IMR-90 (cell line): ENCODE data around the gene MIOX. TPM values are rescaled to one million over a fixed set of nuclear protein-coding genes. Genes with fewer than 3 reads are reported as not detected.

Source experiments
- ATAC-seq: fragments of 200-7000 bp; cut with Tn5 transposase; 2 replicates; pipeline ENCODE4 v1.9.1; 2020; ENCODE audit warnings: low read depth, mild to moderate bottlenecking, moderate library complexity
- BruUV-seq: library from RNA; stranded (reverse); fragments of 400-500 nt; replicated peaks from 2 replicates; lab custom pipeline; 2021; lab: Mats Ljungman, UMichigan
- CTCF ChIA-PET: fragments of 300-600 bp; formaldehyde crosslinking; extraction: SDS; loops from one replicate; lab custom pipeline; 2021; ENCODE audit warnings: antibody characterized with exemption; lab: Yijun Ruan, JAX
- POLR2A ChIA-PET: fragments of 300-600 bp; sonication (Branson Sonifier 250); formaldehyde crosslinking; loops from one replicate; lab custom pipeline; 2022; ENCODE audit warnings: antibody characterized with exemption; ENCODE audit not compliant: unreplicated experiment; lab: Charles Lee
- DNase-seq: peaks from one replicate; pipeline ENCODE4 v3.0.0; 2013
- H2AFZ ChIP-seq: replicated peaks from 2 replicates; pipeline ENCODE3; 2013; ENCODE audit warnings: low read length, mild to moderate bottlenecking; ENCODE audit not compliant: poor library complexity
- H2AK5ac ChIP-seq: 2 replicates; pipeline ENCODE4 v1.6.1; 2013; ENCODE audit warnings: low read depth, low read length, inconsistent platforms
- H2AK9ac ChIP-seq: replicated peaks from 2 replicates; pipeline ENCODE3; 2013; ENCODE audit warnings: mild to moderate bottlenecking, low read depth, low read length, moderate library complexity; ENCODE audit not compliant: poor library complexity
- H2BK120ac ChIP-seq: 2 replicates; pipeline ENCODE4 v1.6.1; 2013; ENCODE audit warnings: low read depth, low read length, inconsistent platforms
- H2BK15ac ChIP-seq: 3 replicates; pipeline ENCODE4 v1.6.1; 2013; ENCODE audit warnings: low read depth, low read length, inconsistent platforms
- H2BK20ac ChIP-seq: 2 replicates; pipeline ENCODE4 v1.6.1; 2013; ENCODE audit warnings: low read depth, mild to moderate bottlenecking, inconsistent platforms, low read length, moderate library complexity
- H2BK5ac ChIP-seq: 2 replicates; pipeline ENCODE4 v1.6.1; 2013; ENCODE audit warnings: mild to moderate bottlenecking, low read depth, low read length, inconsistent platforms; ENCODE audit not compliant: poor library complexity, severe bottlenecking
- H3K14ac ChIP-seq: replicated peaks from 2 replicates; pipeline ENCODE4 v1.6.1; 2013; ENCODE audit warnings: low read depth, low read length, inconsistent platforms
- H3K18ac ChIP-seq: 2 replicates; pipeline ENCODE4 v1.6.1; 2013; ENCODE audit warnings: low read depth, low read length, control low read depth
- H3K23ac ChIP-seq: 2 replicates; pipeline ENCODE4 v1.6.1; 2013; ENCODE audit warnings: low read depth, low read length, inconsistent platforms
- H3K27ac ChIP-seq: 2 replicates; pipeline ENCODE4 v1.5.1; 2013; ENCODE audit warnings: mild to moderate bottlenecking, control low read depth, low read length; ENCODE audit not compliant: insufficient read depth
- H3K27me3 ChIP-seq: 2 replicates; pipeline ENCODE4 v1.6.1; 2013; ENCODE audit warnings: low read length; ENCODE audit not compliant: control insufficient read depth, insufficient read depth
- H3K36me3 ChIP-seq: 2 replicates; pipeline ENCODE4 v1.6.1; 2013; ENCODE audit warnings: low read length, mixed read lengths; ENCODE audit not compliant: control insufficient read depth, insufficient read depth
- H3K4ac ChIP-seq: 2 replicates; pipeline ENCODE4 v1.6.1; 2013; ENCODE audit warnings: low read depth, low read length, inconsistent platforms
- H3K4me1 ChIP-seq: 2 replicates; pipeline ENCODE4 v1.6.1; 2013; ENCODE audit warnings: low read length, mixed read lengths; ENCODE audit not compliant: control insufficient read depth, insufficient read depth
- H3K4me2 ChIP-seq: 2 replicates; pipeline ENCODE4 v1.6.1; 2013; ENCODE audit warnings: low read depth, mild to moderate bottlenecking, control low read depth, low read length, moderate library complexity
- H3K4me3 ChIP-seq: 2 replicates; pipeline ENCODE4 v1.5.1; 2013; ENCODE audit warnings: low read depth, mild to moderate bottlenecking, control low read depth, low read length, moderate library complexity; ENCODE audit not compliant: insufficient read depth
- H3K56ac ChIP-seq: 2 replicates; pipeline ENCODE4 v1.6.1; 2013; ENCODE audit warnings: low read length, inconsistent platforms; ENCODE audit not compliant: insufficient read depth; ENCODE audit errors: extremely low read depth
- H3K79me1 ChIP-seq, 2 experiments: 2 replicates each; pipeline ENCODE4 v1.6.1; 2013; ENCODE audit warnings: low read length in 2 of 2, inconsistent platforms in 1 of 2, low read depth in 1 of 2
- H3K9ac ChIP-seq: 2 replicates; pipeline ENCODE4 v1.6.1; 2013; ENCODE audit warnings: low read depth, low read length, control low read depth
- H3K9me1 ChIP-seq: 2 replicates; pipeline ENCODE4 v1.6.1; 2013; ENCODE audit warnings: low read length, inconsistent platforms; ENCODE audit not compliant: insufficient read depth
- H3K9me3 ChIP-seq: 2 replicates; pipeline ENCODE4 v1.6.1; 2013; ENCODE audit warnings: low read length; ENCODE audit not compliant: control insufficient read depth, insufficient read depth
- H4K20me1 ChIP-seq: 2 replicates; pipeline ENCODE4 v1.6.1; 2013; ENCODE audit warnings: low read length, inconsistent platforms; ENCODE audit not compliant: insufficient read depth
- H4K5ac ChIP-seq: 2 replicates; pipeline ENCODE4 v1.6.1; 2013; ENCODE audit warnings: mild to moderate bottlenecking, low read depth, low read length, control low read depth
- H4K8ac ChIP-seq, 2 experiments: 2 replicates each; pipeline ENCODE4 v1.6.1; 2013; ENCODE audit warnings: low read depth in 2 of 2, low read length in 2 of 2, control low read depth in 1 of 2, inconsistent platforms in 1 of 2
- H4K91ac ChIP-seq: 2 replicates; pipeline ENCODE4 v1.6.1; 2013; ENCODE audit warnings: low read depth, low read length, inconsistent platforms; ENCODE audit not compliant: insufficient read depth
- BHLHE40 ChIP-seq: fragments of 150-350 bp; IDR thresholded peaks from 2 replicates; pipeline ENCODE4 v1.6.1; 2016; ENCODE audit warnings: mild to moderate bottlenecking, low read depth, low read length
- CEBPB ChIP-seq: IDR thresholded peaks from 2 replicates; pipeline ENCODE4 v1.6.1; 2012; ENCODE audit warnings: low read depth, low read length, improper control_type of control experiment
- CHD1 ChIP-seq: IDR thresholded peaks from 2 replicates; pipeline ENCODE4 v1.6.1; 2012; ENCODE audit warnings: low read depth, low read length, improper control_type of control experiment
- FOS ChIP-seq: fragments of 150-350 bp; IDR thresholded peaks from 2 replicates; pipeline ENCODE4 v1.6.1; 2016; ENCODE audit warnings: low read depth, low read length
- MAFK ChIP-seq: IDR thresholded peaks from 2 replicates; pipeline ENCODE4 v1.6.1; 2012; ENCODE audit warnings: low read depth, low read length, improper control_type of control experiment
- MAZ ChIP-seq: IDR thresholded peaks from 2 replicates; pipeline ENCODE4 v1.6.1; 2012; ENCODE audit warnings: low read depth, mild to moderate bottlenecking, low read length, improper control_type of control experiment, moderate library complexity, borderline replicate concordance
- MXI1 ChIP-seq: IDR thresholded peaks from 2 replicates; pipeline ENCODE4 v1.6.1; 2012; ENCODE audit warnings: low read depth, mild to moderate bottlenecking, low read length, moderate library complexity, borderline replicate concordance
- NFE2L2 ChIP-seq: fragments of 150-350 bp; IDR thresholded peaks from 2 replicates; pipeline ENCODE4 v1.6.1; 2016; ENCODE audit warnings: low read depth, mild to moderate bottlenecking, low read length
- POLR2A ChIP-seq: IDR thresholded peaks from 2 replicates; pipeline ENCODE4 v1.6.1; 2012; ENCODE audit warnings: mild to moderate bottlenecking, low read depth, low read length
- RAD21 ChIP-seq: IDR thresholded peaks from 2 replicates; pipeline ENCODE4 v1.6.1; 2012; ENCODE audit warnings: low read length, improper control_type of control experiment
- RCOR1 ChIP-seq: IDR thresholded peaks from 2 replicates; pipeline ENCODE4 v1.6.1; 2012; ENCODE audit warnings: mild to moderate bottlenecking, low read length, improper control_type of control experiment; ENCODE audit not compliant: insufficient replicate concordance
- RFX5 ChIP-seq: IDR thresholded peaks from 2 replicates; pipeline ENCODE4 v1.8.0; 2012; ENCODE audit warnings: low read depth, mild to moderate bottlenecking, low read length, moderate library complexity
- SMC3 ChIP-seq: fragments of 150-350 bp; IDR thresholded peaks from 2 replicates; pipeline ENCODE4 v1.6.1; 2016; ENCODE audit warnings: low read depth, mild to moderate bottlenecking, antibody characterized with exemption, low read length, moderate library complexity
- WGBS, 2 experiments: methylation state at CpG; one replicate each; pipeline versions ENCODE4 v1.1.5 to v1.1.7; 2013; ENCODE audit warnings: missing lambda C conversion rate in 2 of 2; ENCODE audit not compliant: insufficient read length in 1 of 2; ENCODE audit errors: extremely low coverage in 2 of 2; 5-methylcytosine and 5-hydroxymethylcytosine counted together
- dilution Hi-C: fragments of 300-500 bp; cut with HindIII; formaldehyde crosslinking; loops from one replicate; pipeline ENCODE4 v1.14.3; 2018; ENCODE audit warnings: low sequenced_read_pairs; ENCODE audit not compliant: unreplicated experiment
- in situ Hi-C: fragments of 300-500 bp; cut with MboI; formaldehyde crosslinking; loops from 3 replicates; pipeline ENCODE4 v1.14.3; 2019; ENCODE audit warnings: low sequenced_read_pairs, inconsistent platforms, mixed read lengths
- intact Hi-C: fragments of 100-400 bp; cut with micrococcal nuclease; formaldehyde crosslinking; loops from 2 replicates; pipeline ENCODE4 v1.10.0; 2022
- polyA plus RNA-seq, 3 experiments: library from polyadenylated mRNA; depleted of rRNA; stranded (reverse); fragments of >200 nt; gene quantifications; 2 replicates each; pipeline ENCODE4 v1.2.3, GENCODE V29; 2012; ENCODE audit warnings: low replicate concordance in 1 of 3
- total RNA-seq: library from RNA; depleted of rRNA; stranded (reverse); fragments of >200 nt; gene quantifications from 2 replicates; pipeline ENCODE4 v1.2.3, GENCODE V29; 2012
- TF ChIP-seq, protein P1 (sequence below): conservative IDR thresholded peaks from 2 replicates; pipeline ENCODE4 v1.5.1; 2012; ENCODE audit warnings: mild to moderate bottlenecking, low read depth, low read length, improper control_type of control experiment
- TF ChIP-seq, protein P2 (sequence below): fragments of 150-350 bp; IDR thresholded peaks from 2 replicates; pipeline ENCODE4 v1.6.1; 2016; ENCODE audit warnings: low read depth, mild to moderate bottlenecking, low read length, moderate library complexity, borderline replicate concordance
- TF ChIP-seq, protein P3 (sequence below): fragments of 150-350 bp; IDR thresholded peaks from 2 replicates; pipeline ENCODE4 v1.6.1; 2017; ENCODE audit warnings: mild to moderate bottlenecking, antibody characterized with exemption, low read length, low read depth

The MIOX gene
- total and polyA plus RNA-seq, 2 of the 4 experiments (the other 2 are of a cell fraction), result not detected

DNA sequence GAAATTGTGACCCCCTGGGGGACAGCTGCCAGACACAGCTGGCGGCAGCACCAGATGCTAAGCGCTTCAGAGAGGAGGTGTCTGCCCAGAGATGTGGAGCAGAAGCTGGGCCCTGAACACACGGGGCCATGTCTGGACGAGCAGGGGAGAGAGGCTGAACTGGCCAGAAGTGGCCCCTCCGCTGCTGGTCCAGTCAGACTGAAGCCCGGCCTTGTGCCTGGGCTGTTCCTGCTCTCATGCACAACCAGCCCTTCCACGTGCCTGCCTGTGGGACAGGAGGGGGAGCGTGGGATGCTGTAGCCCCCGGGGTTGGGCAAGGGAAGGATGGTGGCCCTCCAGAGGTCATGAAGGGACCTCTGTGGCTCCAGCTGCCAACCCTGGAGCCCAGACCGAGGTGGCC, 3.6 kb upstream of the MIOX start:
- H3K23ac ChIP-seq, result no peak overlapping the region
- H2BK120ac ChIP-seq, result no peak overlapping the region
- WGBS, 2 experiments, result 70% methylated on average over 2 of the region's 10 CpGs; no CpG with 5 or more reads in 1 of the 2 experiments
- no peak overlapping the region for H3K56ac ChIP-seq
- no peak overlapping the region for H3K9ac ChIP-seq
- H4K8ac ChIP-seq, result no peak overlapping the region
- peaks cover 21% of the 10 kb centered on the region for H3K27me3 ChIP-seq
- no peak overlapping the region for H3K4me3 ChIP-seq
- in situ Hi-C loops (no loop called here), dilution Hi-C loops (no loop called here), intact Hi-C loops (no loop called here)
- no peak overlapping the region for H2AFZ ChIP-seq
- H3K4me2 ChIP-seq, result no peak overlapping the region
- H3K27ac ChIP-seq, result no peak overlapping the region
- no peak overlapping the region for H2BK20ac ChIP-seq
- no peak overlapping the region for H2BK5ac ChIP-seq
- H3K4ac ChIP-seq, result no peak overlapping the region
- ChIA-PET CTCF (interaction anchor here (0.5 kb wide), 1 partner anchor 117 kb away, joined by 4 read pairs; no protein-coding TSS in a partner anchor), POLR2A (no interaction called here)
- H3K18ac ChIP-seq, result no peak overlapping the region
- no peaks in the 10 kb centered on the region; the same call in 1 of the 2 replicates for H3K9me1 ChIP-seq
- ATAC-seq, result no peak
- H2AK5ac ChIP-seq, result no peak overlapping the region
- no peak overlapping the region for H2AK9ac ChIP-seq
- peaks cover 0 to 3% of the 10 kb centered on the region in 2 experiments; a peak in 1 of 4 replicates for H3K79me1 ChIP-seq
- H2BK15ac ChIP-seq, result no peak overlapping the region
- H4K20me1 ChIP-seq, result no peaks in the 10 kb centered on the region; the same call in 1 of the 2 replicates
- no peak overlapping the region for H4K91ac ChIP-seq
- no peak for TF ChIP-seq SMC3
- TF ChIP-seq RCOR1, result no peak
- TF ChIP-seq MXI1, result no peak
- TF ChIP-seq, protein P1, sequence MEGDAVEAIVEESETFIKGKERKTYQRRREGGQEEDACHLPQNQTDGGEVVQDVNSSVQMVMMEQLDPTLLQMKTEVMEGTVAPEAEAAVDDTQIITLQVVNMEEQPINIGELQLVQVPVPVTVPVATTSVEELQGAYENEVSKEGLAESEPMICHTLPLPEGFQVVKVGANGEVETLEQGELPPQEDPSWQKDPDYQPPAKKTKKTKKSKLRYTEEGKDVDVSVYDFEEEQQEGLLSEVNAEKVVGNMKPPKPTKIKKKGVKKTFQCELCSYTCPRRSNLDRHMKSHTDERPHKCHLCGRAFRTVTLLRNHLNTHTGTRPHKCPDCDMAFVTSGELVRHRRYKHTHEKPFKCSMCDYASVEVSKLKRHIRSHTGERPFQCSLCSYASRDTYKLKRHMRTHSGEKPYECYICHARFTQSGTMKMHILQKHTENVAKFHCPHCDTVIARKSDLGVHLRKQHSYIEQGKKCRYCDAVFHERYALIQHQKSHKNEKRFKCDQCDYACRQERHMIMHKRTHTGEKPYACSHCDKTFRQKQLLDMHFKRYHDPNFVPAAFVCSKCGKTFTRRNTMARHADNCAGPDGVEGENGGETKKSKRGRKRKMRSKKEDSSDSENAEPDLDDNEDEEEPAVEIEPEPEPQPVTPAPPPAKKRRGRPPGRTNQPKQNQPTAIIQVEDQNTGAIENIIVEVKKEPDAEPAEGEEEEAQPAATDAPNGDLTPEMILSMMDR, result no peak
- TF ChIP-seq RFX5, result no peak
- TF ChIP-seq RAD21, result no peak
- TF ChIP-seq CHD1, result no peak
- no peak for TF ChIP-seq BHLHE40
- TF ChIP-seq, protein P2, sequence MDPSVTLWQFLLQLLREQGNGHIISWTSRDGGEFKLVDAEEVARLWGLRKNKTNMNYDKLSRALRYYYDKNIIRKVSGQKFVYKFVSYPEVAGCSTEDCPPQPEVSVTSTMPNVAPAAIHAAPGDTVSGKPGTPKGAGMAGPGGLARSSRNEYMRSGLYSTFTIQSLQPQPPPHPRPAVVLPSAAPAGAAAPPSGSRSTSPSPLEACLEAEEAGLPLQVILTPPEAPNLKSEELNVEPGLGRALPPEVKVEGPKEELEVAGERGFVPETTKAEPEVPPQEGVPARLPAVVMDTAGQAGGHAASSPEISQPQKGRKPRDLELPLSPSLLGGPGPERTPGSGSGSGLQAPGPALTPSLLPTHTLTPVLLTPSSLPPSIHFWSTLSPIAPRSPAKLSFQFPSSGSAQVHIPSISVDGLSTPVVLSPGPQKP, result no peak
- no peak for TF ChIP-seq MAZ
- TF ChIP-seq NFE2L2, result no peak
- TF ChIP-seq, protein P3, sequence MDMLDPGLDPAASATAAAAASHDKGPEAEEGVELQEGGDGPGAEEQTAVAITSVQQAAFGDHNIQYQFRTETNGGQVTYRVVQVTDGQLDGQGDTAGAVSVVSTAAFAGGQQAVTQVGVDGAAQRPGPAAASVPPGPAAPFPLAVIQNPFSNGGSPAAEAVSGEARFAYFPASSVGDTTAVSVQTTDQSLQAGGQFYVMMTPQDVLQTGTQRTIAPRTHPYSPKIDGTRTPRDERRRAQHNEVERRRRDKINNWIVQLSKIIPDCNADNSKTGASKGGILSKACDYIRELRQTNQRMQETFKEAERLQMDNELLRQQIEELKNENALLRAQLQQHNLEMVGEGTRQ, result no peak
- no peak for TF ChIP-seq FOS
- no peak for TF ChIP-seq CEBPB
- TF ChIP-seq MAFK, result no peak
- no peak for TF ChIP-seq POLR2A
- BruUV-seq, result no TSS peak
- no peaks in the 10 kb centered on the region for H3K9me3 ChIP-seq
- no peak overlapping the region for H3K14ac ChIP-seq
- DNase-seq, result no peak
- H3K36me3 ChIP-seq, result peaks cover 4% of the 10 kb centered on the region; the same call in 1 of the 2 replicates
- no peaks in the 10 kb centered on the region for H3K4me1 ChIP-seq
- H4K5ac ChIP-seq, result no peak overlapping the region
